HCT116 (cell line): ENCODE measurements around the gene SNCAIP. TPM values are rescaled to one million over a fixed set of nuclear protein-coding genes. Genes with fewer than 3 reads are reported as not detected.

Experiments
- ATAC-seq: fragments of 200-7000 bp; cut with Tn5 transposase; 2 replicates; pipeline ENCODE4 v1.9.1; 2020; ENCODE audit warnings: mild to moderate bottlenecking, moderate library complexity
- BruUV-seq: library from RNA; stranded (reverse); fragments of 400-500 nt; replicated peaks from 2 replicates; lab custom pipeline; 2021; lab: Mats Ljungman, UMichigan
- CTCF ChIA-PET: fragments of 300-600 bp; sonication (Branson Sonifier 250); formaldehyde crosslinking; loops from one replicate; lab custom pipeline; 2021; ENCODE audit warnings: antibody characterized with exemption; lab: Charles Lee
- POLR2A ChIA-PET: fragments of 300-600, 350-600 bp; sonication (Branson Sonifier 250); formaldehyde crosslinking; loops from one replicate; lab custom pipeline; 2021; ENCODE audit warnings: antibody characterized with exemption; lab: Charles Lee
- RAD21 ChIA-PET, 2 experiments: fragments of 300-600 bp; sonication (Branson Sonifier 250); formaldehyde crosslinking; loops; one replicate each; lab custom pipeline; 2023; ENCODE audit warnings: low total read pairs in 2 of 2; ENCODE audit not compliant: uncharacterized antibody in 2 of 2, unreplicated experiment in 2 of 2, low non-redundant PET in 1 of 2; lab: Charles Lee
- DNase-seq: peaks from one replicate; pipeline ENCODE4 v3.0.0-alpha.2; 2010; ENCODE audit warnings: low read depth, low spot score
- H2AFZ ChIP-seq: fragments of 200-600 bp; shearing (Covaris generic), sonication (generic); 2 replicates; pipeline ENCODE4 v1.6.1; 2017; ENCODE audit warnings: low read depth, mixed run types, mixed read lengths, antibody characterized with exemption, low read length; ENCODE audit not compliant: poor library complexity, severe bottlenecking
- H3K27ac ChIP-seq: 2 replicates; pipeline ENCODE4 v1.5.1; 2012; ENCODE audit warnings: low read depth, low read length
- H3K27me3 ChIP-seq: fragments of 200-600 bp; sonication (generic); 2 replicates; pipeline ENCODE4 v1.6.1; 2016; ENCODE audit warnings: mixed run types, low read length, mixed read lengths; ENCODE audit not compliant: insufficient read depth
- H3K36me3 ChIP-seq, 2 experiments: fragments of 200-500 bp in 1 of 2; fragments of 200-600 bp in 1 of 2; sonication (Bioruptor generic) in 1 of 2; sonication (generic) in 1 of 2; 2 replicates each; pipeline versions ENCODE4 v1.5.1 to v1.6.1; 2014 to 2016; ENCODE audit warnings: low read length in 2 of 2, inconsistent platforms in 1 of 2, mixed read lengths in 1 of 2, mixed run types in 1 of 2; ENCODE audit not compliant: insufficient read depth in 2 of 2, control insufficient read depth in 1 of 2
- H3K4me1 ChIP-seq, 2 experiments: fragments of 200-600 bp in 1 of 2; sonication (generic) in 1 of 2; 2 replicates each; pipeline versions ENCODE4 v1.5.1 to v1.6.1; 2012 to 2017; ENCODE audit warnings: low read length in 2 of 2, inconsistent platforms in 1 of 2, mild to moderate bottlenecking in 1 of 2, mixed read lengths in 1 of 2, mixed run types in 1 of 2, moderate library complexity in 1 of 2; ENCODE audit not compliant: insufficient read depth in 2 of 2, control insufficient read depth in 1 of 2
- H3K4me2 ChIP-seq: fragments of 200-600 bp; sonication (generic); 2 replicates; pipeline ENCODE4 v1.6.1; 2017; ENCODE audit warnings: mixed run types, low read length, mixed read lengths
- H3K4me3 ChIP-seq, 2 experiments: fragments of 200-600 bp in 1 of 2; sonication (generic) in 1 of 2; replicated peaks in 1 of 2; 2 replicates each; pipeline ENCODE4 v1.5.1; 2011 to 2016; ENCODE audit warnings: low read length in 2 of 2, control low read depth in 1 of 2, low read depth in 1 of 2, mild to moderate bottlenecking in 1 of 2, mixed read lengths in 1 of 2, mixed run types in 1 of 2
- H3K79me2 ChIP-seq: fragments of 200-600 bp; sonication (generic); 2 replicates; pipeline ENCODE4 v1.6.1; 2017; ENCODE audit warnings: mild to moderate bottlenecking, mixed run types, low read length, moderate library complexity, mixed read lengths; ENCODE audit not compliant: insufficient read depth
- H3K9ac ChIP-seq: fragments of 200-600 bp; sonication (generic); 2 replicates; pipeline ENCODE4 v1.6.1; 2016; ENCODE audit warnings: low read length, mixed read lengths
- H3K9me2 ChIP-seq: fragments of 200-600 bp; sonication (generic), shearing (Covaris generic); 2 replicates; pipeline ENCODE4 v1.6.1; 2017; ENCODE audit warnings: mixed run types, mild to moderate bottlenecking, moderate library complexity; ENCODE audit not compliant: insufficient read depth
- H3K9me3 ChIP-seq, 2 experiments: fragments of 200-500 bp in 1 of 2; fragments of 200-600 bp in 1 of 2; sonication (Bioruptor generic) in 1 of 2; sonication (generic) in 1 of 2; 2 replicates each; pipeline ENCODE4 v1.6.1; 2014 to 2017; ENCODE audit warnings: low read length in 2 of 2, mixed read lengths in 2 of 2, inconsistent platforms in 1 of 2, low read depth in 1 of 2, mild to moderate bottlenecking in 1 of 2, mixed run types in 1 of 2, moderate library complexity in 1 of 2; ENCODE audit not compliant: control insufficient read depth in 1 of 2, insufficient read depth in 1 of 2
- H4K20me1 ChIP-seq: fragments of 200-600 bp; sonication (generic), shearing (Covaris generic); 2 replicates; pipeline ENCODE4 v1.6.1; 2017; ENCODE audit warnings: mixed run types, mild to moderate bottlenecking, moderate library complexity; ENCODE audit not compliant: insufficient read depth
- ATF3 ChIP-seq: IDR thresholded peaks from 2 replicates; pipeline ENCODE4 v1.6.1; 2012
- CTCF ChIP-seq, 3 experiments: fragments of 200-600 bp in 1 of 3; sonication (generic) in 1 of 3; IDR thresholded peaks in 2 of 3; conservative IDR thresholded peaks in 1 of 3; 2 replicates each; pipeline ENCODE4 v1.5.1; 2012 to 2017; ENCODE audit warnings: low read depth in 2 of 3, low read length in 2 of 3, antibody characterized with exemption in 1 of 3, borderline replicate concordance in 1 of 3, control low read depth in 1 of 3, mild to moderate bottlenecking in 1 of 3, mixed read lengths in 1 of 3, mixed run types in 1 of 3, moderate library complexity in 1 of 3; ENCODE audit not compliant: insufficient read depth in 1 of 3
- RAD21 ChIP-seq: IDR thresholded peaks from 2 replicates; pipeline ENCODE4 v1.6.1; 2012; ENCODE audit warnings: low read depth, mild to moderate bottlenecking
- REST ChIP-seq: IDR thresholded peaks from 2 replicates; pipeline ENCODE4 v1.6.1; 2012; ENCODE audit warnings: low read depth
- SIN3A ChIP-seq: IDR thresholded peaks from 2 replicates; pipeline ENCODE4 v1.6.1; 2012; ENCODE audit warnings: low read depth
- YY1 ChIP-seq: IDR thresholded peaks from 2 replicates; pipeline ENCODE4 v1.6.1; 2011; ENCODE audit warnings: low read length, low read depth, moderate library complexity, mild to moderate bottlenecking; ENCODE audit not compliant: insufficient replicate concordance; ENCODE audit errors: extremely low read depth
- ZBTB33 ChIP-seq: IDR thresholded peaks from 2 replicates; pipeline ENCODE4 v1.6.1; 2011; ENCODE audit warnings: mild to moderate bottlenecking, low read length, moderate library complexity; ENCODE audit not compliant: insufficient replicate concordance; ENCODE audit errors: extremely low read depth
- intact Hi-C: fragments of 100-400 bp; cut with micrococcal nuclease; formaldehyde crosslinking; loops from 2 replicates; pipeline ENCODE4 v1.10.0; 2022
- total RNA-seq: library from RNA; stranded (reverse); gene quantifications from one replicate; pipeline ENCODE4 v1.2.1, GENCODE V29; 2021; ENCODE audit not compliant: unreplicated experiment

SNCAIP gene
- total RNA-seq, 1 experiment from 2014 or later, result not detected

GRCh38 chr5:122301016-122301415, 11.0 kb upstream of the SNCAIP start:
- Histone ChIP-seq H3K9me2 (no peaks in the 10 kb centered on the region), H2AFZ (no peak overlapping the region), H3K27ac (no peak overlapping the region), H3K9me3 (no peaks in the 10 kb centered on the region), H4K20me1 (no peaks in the 10 kb centered on the region), H3K36me3 (no peaks in the 10 kb centered on the region), H3K4me1 (no peaks in the 10 kb centered on the region), H3K27me3 (no peaks in the 10 kb centered on the region), H3K4me2 (no peak overlapping the region), H3K4me3 (no peak overlapping the region), H3K79me2 (no peaks in the 10 kb centered on the region), H3K9ac (no peak overlapping the region)
- intact Hi-C loops, result no loop called here
- ATAC-seq (no peak), DNase-seq (no peak)
- TF ChIP-seq CTCF (IDR thresholded peaks at IDR 0.05 in 2 of 3, conservative IDR thresholded peaks at IDR 0.05 in 1 of 3; ENCODE audit: borderline replicate concordance in 1 of 3, insufficient read depth in 1 of 3, low read depth in 2 of 3, low read length in 2 of 3) (no peak), YY1 (no peak), REST (no peak), SIN3A (no peak), ATF3 (no peak), RAD21 (no peak), ZBTB33 (no peak)
- BruUV-seq, result no TSS peak
- RAD21 ChIA-PET, result no interaction called here
- POLR2A ChIA-PET, result no interaction called here
- CTCF ChIA-PET, result no interaction called here
